Hindlimb muscle (tissue), 1 donor: Measurements from ENCODE around the gene AUTS2. TPM values are rescaled to one million over a fixed set of nuclear protein-coding genes. Genes with fewer than 3 reads are reported as not detected.
A peak's percentile ranks its signal among the peaks of the same experiment; 100 is the strongest.

Source experiments
- DNase-seq: peaks from one replicate; pipeline ENCODE4 v3.0.0-alpha.2; 2013
- polyA plus RNA-seq: library from polyadenylated mRNA; unstranded; fragments of 120-200 nt; gene quantifications from one replicate; pipeline ENCODE4 v1.2.1, GENCODE V29; 2013; ENCODE audit not compliant: insufficient read length

Gene AUTS2
- polyA plus RNA-seq, 1 donor, result 80.5 TPM

DNA sequence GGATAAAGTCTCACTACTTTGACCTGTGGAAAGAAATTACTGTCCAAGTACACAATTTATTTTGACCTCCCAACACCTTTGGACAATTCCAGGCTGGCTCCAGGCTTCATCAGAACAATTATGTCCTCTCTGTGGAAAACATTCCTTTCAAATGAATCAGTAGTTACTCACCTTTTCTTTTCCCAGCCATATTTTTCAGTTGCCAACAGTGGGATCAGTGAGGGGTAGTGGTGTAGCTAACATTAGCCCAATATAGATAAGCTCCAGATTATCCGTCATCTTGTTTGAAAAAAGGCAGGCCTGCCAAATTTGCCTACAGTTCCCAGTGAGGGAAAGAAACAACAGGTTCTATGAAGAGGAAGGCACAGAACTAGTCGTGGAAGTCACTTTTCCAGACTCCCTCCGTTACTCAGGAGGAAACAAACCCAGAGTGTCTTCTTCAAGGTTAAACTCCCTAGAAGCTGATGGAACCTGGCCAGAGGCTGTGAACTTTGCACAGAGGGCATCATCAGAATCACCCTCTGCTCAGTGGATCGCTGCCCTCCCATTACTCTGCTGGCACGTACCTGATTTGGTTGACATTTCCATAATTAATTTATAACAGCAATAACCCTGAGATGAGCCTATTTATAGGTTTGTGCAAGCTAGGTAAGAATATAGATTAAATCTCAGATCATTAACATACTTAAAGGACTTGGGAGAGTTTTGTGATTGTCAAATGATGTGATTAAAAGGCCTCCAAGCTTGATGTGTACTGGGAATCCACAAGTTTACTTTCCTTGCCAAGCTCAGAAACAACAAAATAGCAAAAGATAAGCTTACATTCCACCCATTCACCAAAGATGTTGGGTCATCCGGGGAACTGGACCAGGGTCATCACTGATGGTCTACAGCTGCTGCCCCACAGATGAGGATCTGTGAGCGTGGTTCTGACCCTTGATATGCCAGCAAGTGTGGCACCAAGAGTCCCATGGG, 879.0 kb downstream of the AUTS2 start:
- no peak for DNase-seq

DNA sequence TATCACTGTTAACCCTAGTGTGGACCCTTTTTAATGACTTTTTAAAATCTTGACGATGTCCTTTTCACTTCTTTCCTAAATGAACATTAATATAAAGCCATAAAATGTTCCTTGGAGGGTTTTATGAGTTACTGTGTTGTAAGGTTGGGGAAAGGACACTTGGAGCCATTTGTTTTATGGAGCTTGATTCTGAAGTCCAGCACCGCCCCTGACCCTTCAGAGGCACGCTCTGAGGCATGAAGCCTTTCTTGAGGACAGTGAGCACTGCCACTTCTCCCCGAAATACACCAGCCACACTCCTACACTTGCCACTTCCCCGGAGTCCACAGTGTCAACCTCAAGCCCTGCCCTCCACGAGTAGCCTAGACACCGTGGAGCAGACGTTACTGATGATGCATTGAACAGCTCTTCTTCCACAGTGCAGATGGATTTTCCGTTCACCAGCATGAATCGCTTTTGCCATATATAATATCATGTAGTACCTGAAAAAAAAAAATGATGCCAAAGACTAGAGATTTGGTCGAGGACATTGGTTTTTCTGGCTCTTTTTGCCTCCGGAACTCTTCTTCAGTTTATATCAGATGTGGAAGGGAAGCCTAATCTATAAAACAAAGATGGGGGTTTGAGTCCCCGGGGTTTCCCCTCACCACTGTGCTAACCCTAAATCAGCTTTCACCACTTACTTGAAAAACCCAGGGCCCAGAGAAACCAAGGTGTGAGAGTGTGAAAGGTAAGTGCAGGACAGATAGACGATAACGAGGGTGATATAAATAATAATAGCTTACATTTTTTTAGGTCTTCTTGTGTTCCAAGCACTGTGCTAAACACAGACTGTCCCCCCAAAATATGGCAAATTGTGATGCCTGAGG, 881.1 kb downstream of the AUTS2 start:
- DNase-seq, result no peak

DNA sequence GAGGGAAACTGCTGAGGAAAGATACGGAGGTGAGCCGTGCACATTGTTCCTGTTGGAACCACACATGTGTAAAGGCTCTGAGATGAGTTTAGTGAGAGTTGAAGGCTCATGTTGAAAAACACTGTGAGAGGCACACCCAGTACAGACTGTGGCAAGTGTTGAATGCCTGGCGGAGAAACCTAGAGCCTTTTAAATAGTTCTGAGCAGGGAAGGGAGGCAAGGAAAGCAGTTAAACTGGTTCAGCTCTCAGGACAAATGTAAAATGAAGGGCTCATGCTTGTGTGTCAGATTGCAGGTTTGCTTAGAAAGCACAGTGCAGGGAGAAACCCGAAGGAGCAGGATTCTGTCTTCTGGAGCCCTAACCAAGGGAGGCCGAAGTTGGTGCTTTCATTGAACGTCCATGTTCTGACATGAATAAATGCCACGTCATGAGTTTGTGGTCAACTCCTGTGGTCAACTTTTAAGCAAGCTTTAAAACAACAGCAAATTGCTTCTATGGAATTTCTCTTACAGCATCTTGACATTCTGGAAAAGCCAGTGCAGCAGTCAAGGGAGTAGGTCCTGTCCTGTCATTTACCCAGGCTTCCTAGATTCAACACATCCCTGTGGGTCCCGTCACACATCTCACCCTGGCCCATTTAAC, 882.8 kb downstream of the AUTS2 start:
- no peak for DNase-seq

DNA sequence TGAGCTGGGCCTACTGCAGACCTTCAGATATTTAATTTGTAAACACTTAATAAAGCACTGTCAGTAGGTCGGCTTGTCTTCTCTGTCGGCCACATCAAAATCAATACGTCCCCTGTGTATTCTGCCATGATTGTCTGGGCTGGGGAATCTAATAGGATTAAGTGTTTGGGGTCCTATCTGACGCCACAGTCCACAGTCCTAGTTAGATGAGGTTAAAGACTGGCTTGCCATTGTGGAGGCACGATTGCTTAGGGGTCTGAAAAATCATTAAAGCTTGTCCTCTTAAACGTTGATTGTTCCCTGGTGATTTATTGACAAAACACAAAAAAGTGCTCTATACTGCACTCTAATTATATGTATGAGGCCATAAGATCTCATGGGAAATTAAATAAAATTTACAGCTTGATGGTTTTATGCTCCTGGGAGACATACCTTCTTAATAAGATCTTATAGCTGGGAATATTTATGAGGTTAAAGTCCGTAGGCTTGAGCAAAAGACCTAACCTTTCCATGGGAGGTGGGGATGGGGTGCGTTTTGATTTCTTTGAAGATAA, 883.4 kb downstream of the AUTS2 start:
- no peak for DNase-seq

DNA sequence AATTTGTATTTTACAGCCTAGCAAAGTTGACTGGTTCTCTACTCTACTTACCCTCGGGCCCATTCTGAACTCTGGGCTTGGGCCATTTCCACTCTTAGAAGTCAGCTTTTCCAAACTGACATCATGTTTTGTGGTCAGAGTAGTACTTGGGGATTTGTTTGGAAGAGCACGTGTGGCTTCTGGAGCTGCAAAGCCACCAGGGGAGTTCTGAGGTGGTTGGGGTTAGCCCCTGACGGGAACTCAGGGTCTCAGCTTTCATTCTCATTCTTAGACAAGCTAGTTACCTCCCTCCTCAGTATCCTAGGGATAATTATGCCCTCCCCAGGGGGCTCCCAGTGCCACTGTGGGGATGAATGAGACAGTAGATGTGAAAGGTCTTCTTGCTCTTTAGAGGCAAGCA, 886.0 kb downstream of the AUTS2 start:
- DNase-seq, result no peak

DNA sequence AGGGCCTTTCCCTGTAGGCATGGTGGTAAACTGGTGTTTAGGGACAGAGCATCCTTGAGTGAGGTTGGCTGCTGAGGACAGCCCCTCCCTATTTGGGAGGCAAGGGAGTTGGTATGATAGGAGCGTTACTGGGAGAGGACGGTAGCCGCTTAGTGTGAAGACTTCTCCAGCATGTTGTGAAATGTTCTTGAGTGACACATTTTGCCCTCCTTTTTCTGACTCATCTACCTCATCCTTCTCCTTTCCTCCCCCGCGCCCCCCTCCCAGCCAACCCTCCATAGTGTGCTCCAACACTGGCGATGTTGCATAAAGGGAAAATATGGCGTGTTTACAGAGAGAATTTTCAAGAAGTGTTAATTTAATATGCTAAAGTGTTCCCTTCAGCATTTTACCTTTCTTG, 888.7 kb downstream of the AUTS2 start:
- DNase-seq, result no peak

DNA sequence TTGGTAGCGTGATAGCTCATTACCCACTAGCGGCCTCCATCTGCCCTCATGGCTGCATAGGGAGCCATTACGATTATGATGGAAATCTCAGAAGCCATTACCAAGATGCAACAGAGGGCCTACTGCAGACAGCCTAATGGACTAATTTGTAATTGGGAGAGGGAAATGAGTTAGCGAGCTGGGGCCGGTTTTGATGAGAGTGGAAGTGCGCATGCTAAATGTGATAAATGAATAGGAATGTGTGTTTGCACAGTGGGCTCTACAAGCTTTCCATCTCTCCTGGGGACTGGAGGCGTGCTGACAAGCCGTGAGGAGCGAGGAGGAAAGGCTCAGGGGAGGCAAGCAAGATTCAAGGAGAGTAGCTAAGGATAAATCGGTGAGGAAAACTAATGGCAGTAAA, 889.2 kb downstream of the AUTS2 start:
- no peak for DNase-seq

DNA sequence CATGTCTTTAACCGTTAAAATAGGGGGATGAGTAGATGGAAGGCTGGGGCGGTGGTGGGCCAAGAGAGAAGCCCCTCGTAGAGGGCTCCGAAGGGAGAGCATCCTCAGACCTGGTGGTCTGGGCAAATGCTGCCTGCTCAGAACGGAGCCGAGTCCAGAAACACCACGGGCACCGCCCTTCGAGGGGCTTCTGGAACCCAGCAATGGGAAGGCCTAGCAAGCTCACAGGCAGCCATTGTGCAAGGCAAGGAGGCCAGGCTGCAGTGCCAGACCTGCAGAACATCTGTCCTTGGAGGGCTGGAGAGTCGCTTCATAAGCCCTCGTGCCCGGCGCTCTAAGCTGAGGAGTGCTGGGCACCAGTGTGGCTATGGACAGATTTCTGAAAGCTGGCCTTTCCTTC, 889.6 kb downstream of the AUTS2 start:
- no peak for DNase-seq

DNA sequence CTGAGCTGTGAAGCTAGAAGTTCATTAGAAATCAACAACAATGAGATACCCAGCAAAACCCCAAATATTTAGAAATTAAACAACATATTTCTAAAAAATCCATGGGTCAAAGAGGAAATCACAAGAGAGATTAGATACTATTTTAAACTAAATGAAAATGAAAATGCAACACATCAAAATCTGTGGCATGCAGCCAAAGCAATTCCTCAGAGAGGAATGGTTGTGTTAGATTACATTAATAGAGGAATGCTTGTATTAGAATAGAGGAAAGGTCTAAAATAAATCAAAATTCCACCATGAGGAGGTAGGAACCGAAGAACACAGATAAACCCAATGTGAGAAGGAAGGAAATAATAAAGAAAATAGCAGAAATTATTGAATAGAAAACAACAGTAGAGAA, 891.5 kb downstream of the AUTS2 start:
- DNase-seq, result no peak

DNA sequence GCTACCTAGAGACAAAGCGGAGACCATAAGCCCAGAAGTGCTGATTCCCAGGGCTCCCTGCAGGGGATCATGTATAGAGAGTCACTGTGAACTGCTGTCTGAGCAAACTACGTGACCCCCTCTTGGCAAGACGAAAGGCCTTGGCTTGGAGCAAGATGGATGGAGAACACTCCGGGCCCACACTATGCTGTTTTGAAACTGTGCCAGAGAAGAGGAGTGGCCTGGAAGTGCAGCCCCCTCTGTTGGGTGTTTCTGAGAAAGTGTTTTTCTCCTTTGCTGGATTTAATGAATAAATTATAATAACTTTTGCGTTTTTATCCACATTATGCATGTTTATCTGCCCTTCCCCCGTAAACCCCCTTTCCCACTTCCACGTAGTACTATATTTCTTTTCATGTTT, 894.4 kb downstream of the AUTS2 start:
- no peak for DNase-seq

DNA sequence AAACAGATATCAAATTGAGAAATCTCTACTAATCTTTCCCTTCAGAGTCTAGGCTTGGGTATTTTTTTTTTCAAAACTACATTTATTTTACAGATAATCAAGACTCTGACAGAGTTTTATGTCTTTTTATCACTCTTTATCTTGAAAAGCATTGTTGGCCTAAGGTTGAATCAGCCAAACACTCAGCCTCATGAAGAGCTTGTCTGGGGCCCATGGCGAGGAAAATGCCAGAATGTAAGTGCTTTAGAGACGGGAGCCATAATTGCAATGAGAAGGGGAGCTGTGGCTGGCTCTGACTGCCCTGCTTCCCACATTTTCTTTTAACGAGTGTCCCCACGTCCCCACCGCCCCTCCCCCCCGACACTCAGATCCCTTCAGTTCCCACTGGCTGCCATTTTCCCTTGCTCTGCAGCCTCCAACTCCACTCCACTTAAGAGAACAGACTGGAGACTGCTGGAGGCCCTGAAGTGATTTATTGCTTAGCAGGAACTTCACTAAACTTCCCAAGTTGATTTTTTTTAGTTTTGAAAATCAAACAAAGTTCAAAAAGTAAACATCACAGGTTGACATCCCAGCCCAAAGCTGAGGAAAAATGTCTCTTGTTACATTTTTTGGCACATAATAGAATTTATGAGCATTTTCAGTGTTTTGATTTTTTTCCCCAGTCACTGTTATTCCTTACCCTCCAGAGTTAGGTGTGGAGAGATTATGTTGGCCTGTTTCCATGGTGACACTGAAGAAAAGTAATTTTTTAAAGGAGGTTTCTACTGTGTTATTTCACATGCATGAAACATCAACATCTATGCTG, 896.2 kb downstream of the AUTS2 start:
- no peak for DNase-seq

DNA sequence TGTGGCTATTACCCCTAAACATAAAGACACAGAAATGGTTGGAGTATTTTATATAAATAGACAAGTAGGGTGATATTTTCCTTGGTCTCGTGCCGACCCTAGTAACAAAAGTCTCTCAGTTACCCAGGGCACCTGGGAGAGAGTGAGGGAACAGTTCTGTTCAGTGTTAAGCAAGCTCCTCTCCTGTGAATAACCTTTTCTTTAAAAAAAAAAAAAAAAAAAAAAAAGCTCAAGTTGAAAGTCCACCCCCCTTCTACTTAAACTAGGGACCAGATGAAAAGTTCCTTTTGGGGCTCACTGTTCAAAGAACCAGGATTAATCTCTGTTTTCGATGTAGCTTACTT, 896.7 kb downstream of the AUTS2 start:
- no peak for DNase-seq

DNA sequence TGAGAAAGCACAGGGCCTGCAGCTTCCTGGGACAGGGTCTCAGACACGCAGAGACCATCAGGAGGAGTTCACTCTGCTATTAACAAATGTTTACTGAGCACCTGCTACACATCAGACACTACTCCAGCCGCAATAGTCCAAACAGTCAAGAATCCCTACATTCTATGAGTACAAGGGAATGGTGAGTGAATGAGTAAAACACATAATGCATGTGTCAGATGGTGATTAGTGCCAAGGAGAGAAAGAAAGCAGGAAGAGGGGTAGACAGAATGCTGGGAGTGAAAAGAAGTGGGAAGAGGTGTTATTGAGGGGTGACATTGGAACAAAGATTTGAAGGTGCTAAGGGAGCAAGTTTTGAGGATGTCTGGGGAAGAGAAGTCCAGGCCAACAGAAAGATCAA, 899.5 kb downstream of the AUTS2 start:
- no peak for DNase-seq

DNA sequence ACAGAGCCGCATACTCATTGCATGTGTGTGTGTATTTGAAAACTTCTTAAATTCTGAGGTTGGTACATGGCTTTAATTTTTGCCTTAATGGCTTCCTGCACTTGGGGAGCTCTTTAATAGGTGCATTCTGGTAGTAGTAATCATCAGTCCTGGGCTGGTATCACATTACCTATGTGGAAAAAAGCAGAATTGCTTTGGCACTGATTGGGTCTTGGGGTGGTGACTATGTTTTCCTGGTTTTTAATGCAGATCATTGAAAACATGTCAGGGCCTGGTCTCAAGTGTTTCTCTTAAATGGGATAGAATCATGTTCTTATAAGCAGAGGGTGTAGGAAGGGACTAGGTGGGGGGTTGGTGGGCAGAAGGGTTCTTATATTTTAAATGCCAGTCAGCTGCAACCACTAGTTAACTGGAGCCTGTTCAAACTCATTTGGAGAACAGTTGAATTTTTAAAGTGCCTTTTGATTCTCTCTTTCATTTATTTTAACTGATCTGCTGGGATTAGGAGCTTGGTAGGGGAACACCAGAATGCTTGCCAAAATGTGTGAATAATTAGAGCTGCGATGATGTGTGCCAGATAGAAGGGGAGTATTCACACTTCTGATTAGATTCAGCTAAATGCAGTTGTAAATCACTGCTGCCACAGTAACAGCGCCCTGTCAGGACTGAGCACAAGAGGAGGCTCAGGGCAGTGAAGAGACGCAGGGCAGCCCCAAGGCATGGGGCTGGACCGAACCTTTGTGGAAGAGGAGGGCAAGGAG, 900.1 kb downstream of the AUTS2 start:
- no peak for DNase-seq

DNA sequence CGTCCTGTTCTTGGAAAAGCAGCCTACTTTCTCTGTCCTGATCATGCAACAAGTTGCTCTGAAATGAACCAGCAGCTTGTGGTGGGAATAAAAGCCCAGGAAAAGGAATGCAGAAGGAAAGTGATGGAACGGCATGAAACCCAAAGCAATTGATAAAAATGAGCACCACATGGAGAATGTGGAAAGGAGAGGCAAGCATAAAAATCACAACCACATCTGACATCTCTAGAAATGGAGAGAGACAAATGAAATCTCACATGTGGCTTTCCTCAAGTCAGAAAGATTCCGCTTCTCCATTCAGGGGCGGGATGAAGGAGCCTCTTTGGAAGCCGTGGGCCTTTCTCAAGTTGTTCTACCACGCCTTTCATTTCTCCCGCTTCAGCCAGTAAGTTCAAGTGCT, 902.0 kb downstream of the AUTS2 start:
- DNase-seq, result no peak

DNA sequence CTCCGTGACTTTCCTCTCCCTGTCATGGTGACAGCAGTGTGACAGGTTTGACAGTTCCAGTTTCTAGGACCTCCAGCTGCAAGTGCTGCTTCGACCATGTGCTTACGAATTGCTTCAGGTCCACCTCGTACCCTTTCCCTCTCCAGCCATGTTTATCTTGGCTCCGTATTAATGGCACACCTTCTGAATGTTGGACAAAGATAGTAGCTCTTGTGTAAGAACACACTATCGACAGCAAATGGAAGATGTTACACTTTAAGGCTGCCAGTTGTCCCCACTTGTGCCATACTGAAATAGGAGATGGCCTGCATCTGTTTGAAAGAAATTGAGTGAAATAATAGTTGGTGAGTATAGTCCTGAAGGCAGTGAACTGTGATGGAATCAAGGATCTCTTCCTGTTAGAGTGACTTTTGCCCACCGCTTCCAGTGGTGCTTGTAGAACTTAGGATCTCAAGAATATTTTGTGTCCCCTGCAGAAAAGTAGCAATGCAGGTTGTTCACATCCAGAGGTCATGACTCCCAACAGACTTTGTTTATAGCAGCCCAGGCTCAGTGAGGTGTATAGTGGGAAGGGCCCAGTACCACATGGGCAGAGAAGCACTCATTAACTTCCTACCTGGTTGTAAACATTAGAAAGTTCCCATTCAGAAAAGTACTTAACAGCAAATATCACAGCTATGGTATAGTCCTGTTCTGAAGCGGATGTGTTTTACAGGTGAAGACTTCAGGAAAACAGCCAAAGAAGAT, 904.0 kb downstream of the AUTS2 start:
- no peak for DNase-seq

DNA sequence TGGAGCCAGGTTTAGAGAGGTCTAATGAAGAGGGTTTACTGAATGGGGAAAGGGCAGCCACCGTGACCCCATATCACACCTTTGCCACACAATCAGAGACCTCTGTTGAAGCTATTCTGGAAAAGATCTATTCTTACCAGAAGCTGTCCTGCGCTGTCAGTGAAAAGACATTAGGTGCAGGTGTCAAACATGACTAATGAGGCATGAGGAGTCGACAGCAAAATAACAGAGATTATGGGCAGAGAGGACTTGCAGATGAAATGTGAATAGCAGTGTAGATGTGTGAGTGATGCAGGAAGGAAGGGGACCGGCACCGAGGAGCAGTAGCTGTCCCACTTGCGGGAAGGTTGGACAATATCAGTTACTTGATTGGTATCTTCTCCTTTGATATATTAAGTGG, 906.0 kb downstream of the AUTS2 start:
- DNase-seq, result no peak

DNA sequence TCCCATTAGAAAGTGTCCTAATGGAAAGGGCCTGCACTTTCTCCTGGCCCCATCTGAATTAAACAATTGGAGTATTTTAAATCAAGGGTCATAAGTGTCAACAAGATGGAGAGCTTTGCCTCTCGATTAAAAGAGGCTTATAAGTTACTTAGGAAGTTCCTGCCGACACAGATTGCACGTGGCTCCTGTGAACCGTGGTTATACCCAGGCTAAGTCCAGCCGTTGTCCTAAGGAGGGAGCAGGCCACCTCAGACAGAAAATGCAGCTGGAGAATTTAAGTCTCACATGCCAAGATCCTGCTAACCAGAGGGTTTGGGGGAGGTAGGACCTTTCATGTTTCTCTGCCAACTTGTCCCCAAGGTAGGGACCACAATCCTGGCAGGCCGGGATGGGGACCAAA, 907.2 kb downstream of the AUTS2 start:
- no peak for DNase-seq

DNA sequence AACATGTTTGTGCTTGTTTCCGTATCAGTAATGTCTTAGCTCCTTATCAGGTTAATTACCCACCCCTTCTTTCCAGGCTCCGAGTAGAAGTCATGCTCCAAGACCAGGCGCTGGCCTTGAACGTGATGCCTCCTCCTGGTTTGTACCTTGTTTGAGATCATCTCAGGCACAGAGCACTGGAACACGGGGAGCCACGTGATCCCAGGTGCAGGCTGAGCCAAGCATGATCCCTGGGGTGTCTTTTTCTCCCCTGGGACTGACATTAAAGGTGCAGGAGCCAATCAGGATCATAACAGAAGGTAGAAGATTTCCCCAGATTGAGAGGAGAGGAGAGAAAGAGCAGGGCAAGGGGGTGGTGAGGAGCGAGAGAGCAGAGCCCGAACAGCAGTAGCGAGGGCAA, 907.6 kb downstream of the AUTS2 start:
- no peak for DNase-seq

DNA sequence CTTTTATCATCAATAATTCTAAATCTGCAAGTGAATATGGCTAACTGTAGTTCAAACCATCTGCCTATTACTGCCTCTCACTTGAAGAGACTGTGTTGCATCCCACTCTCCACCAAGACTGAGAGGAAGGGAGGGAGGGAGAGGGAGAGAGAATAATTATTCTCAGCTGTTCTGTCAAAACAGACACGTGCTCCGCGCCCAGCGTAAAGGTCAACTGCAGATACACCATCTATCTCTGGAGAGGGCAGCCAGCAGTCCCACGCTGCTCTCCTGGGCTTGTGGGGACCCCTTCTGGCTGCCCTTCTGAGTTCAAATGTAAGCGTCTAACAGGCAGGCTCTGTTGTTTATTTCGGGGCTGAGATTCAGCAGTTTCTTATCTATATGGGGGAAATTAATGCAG, 908.2 kb downstream of the AUTS2 start:
- peak; percentile 15 for DNase-seq

DNA sequence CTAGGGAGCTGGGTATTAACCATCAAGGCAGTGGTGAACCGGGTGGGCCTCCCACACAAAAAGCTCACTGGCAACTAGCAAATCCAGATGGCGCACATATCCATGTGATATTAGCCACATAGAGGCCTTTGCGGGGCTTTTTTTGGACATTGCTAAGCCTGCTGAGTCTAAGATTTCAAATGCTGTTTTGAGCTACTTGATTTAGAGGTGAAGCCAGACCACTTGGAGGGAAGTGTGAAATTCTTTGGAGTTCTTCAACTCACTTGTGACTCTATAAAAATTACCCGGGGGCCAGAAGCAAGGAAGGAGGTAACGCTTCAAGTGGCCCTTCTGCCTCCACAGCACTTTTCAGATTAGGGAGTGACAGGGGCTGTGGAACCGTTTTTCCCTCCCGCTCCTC, 913.9 kb downstream of the AUTS2 start:
- no peak for DNase-seq
